HEK293 (cell line): ENCODE measurements around the gene CCDC32.

ENCODE experiments used
- CTCF ChIA-PET: fragments of 350-600 bp; formaldehyde crosslinking; extraction: SDS; loops from one replicate; lab custom pipeline; 2021; ENCODE audit warnings: antibody characterized with exemption; lab: Yijun Ruan, JAX
- POLR2A ChIA-PET: fragments of 300-600 bp; formaldehyde crosslinking; extraction: SDS; loops from one replicate; lab custom pipeline; 2020; ENCODE audit warnings: antibody characterized with exemption, inconsistent platforms; lab: Yijun Ruan, JAX
- H3K27ac ChIP-seq: fragments of 200-500 bp; sonication (Bioruptor generic); 2 replicates; pipeline ENCODE4 v1.5.1; 2014; ENCODE audit warnings: low read depth, low read length, control low read depth, inconsistent platforms; ENCODE audit errors: extremely low read depth
- H3K36me3 ChIP-seq, 2 experiments: fragments of 200-500 bp in 1 of 2; sonication (Bioruptor generic) in 1 of 2; 1 replicate in 1 of 2; 2 replicates in 1 of 2; pipeline ENCODE4 v1.5.1; 2014 to 2017; ENCODE audit warnings: inconsistent platforms in 2 of 2, low read length in 2 of 2; ENCODE audit not compliant: control insufficient read depth in 2 of 2, insufficient read depth in 1 of 2
- H3K4me1 ChIP-seq: fragments of 200-500 bp; sonication (Bioruptor generic); 2 replicates; pipeline ENCODE4 v1.5.1; 2014; ENCODE audit warnings: mild to moderate bottlenecking, low read length, inconsistent platforms; ENCODE audit not compliant: control insufficient read depth, insufficient read depth
- H3K4me3 ChIP-seq: 2 replicates; pipeline ENCODE4 v1.5.1; 2011; ENCODE audit warnings: low read depth, mild to moderate bottlenecking, control low read depth, low read length, moderate library complexity
- H3K9me3 ChIP-seq: fragments of 200-500 bp; sonication (Bioruptor generic); 2 replicates; pipeline ENCODE4 v1.5.1; 2014; ENCODE audit warnings: low read depth, low read length, inconsistent platforms; ENCODE audit not compliant: control insufficient read depth, insufficient read depth
- HOXA7 ChIP-seq: sonication (generic); formaldehyde crosslinking; IDR thresholded peaks from 2 replicates; pipeline ENCODE4 v1.8.1; 2022; ENCODE audit warnings: missing genetic modification reagents, borderline replicate concordance
- KLF7 ChIP-seq: fragments of 450-650 bp; formaldehyde crosslinking; IDR thresholded peaks from 2 replicates; pipeline ENCODE4 v1.5.1; 2016; ENCODE audit warnings: missing biosample characterization, missing genetic modification characterization, borderline replicate concordance
- PBX3 ChIP-seq: sonication (generic); formaldehyde crosslinking; IDR thresholded peaks from 2 replicates; pipeline ENCODE4 v1.8.1; 2022; ENCODE audit warnings: mild to moderate bottlenecking, moderate library complexity, missing genetic modification reagents
- PRDM6 ChIP-seq: fragments of 450-650 bp; formaldehyde crosslinking; IDR thresholded peaks from 2 replicates; pipeline ENCODE4 v1.5.1; 2017; ENCODE audit warnings: missing biosample characterization, missing genetic modification characterization
- SCRT2 ChIP-seq: fragments of 450-650 bp; formaldehyde crosslinking; IDR thresholded peaks from 2 replicates; pipeline ENCODE4 v1.5.1; 2016; ENCODE audit warnings: missing biosample characterization, missing genetic modification characterization
- ZBTB17 ChIP-seq: fragments of 450-650 bp; formaldehyde crosslinking; IDR thresholded peaks from 2 replicates; pipeline ENCODE4 v1.5.1; 2016; ENCODE audit warnings: missing biosample characterization, missing genetic modification characterization
- ZBTB21 ChIP-seq: fragments of 450-650 bp; formaldehyde crosslinking; IDR thresholded peaks from 2 replicates; pipeline ENCODE4 v1.5.1; 2017; ENCODE audit warnings: missing biosample characterization, missing genetic modification characterization
- ZBTB49 ChIP-seq: fragments of 450-650 bp; formaldehyde crosslinking; IDR thresholded peaks from 2 replicates; pipeline ENCODE4 v1.5.1; 2016; ENCODE audit warnings: missing biosample characterization, missing genetic modification characterization, low read depth
- ZNF138 ChIP-seq: fragments of 450-650 bp; formaldehyde crosslinking; IDR thresholded peaks from 2 replicates; pipeline ENCODE4 v1.5.1; 2016; ENCODE audit warnings: missing biosample characterization, missing genetic modification characterization, borderline replicate concordance
- ZNF221 ChIP-seq: fragments of 450-650 bp; formaldehyde crosslinking; IDR thresholded peaks from 2 replicates; pipeline ENCODE4 v1.5.1; 2017; ENCODE audit warnings: missing biosample characterization, missing genetic modification characterization, borderline replicate concordance
- ZNF423 ChIP-seq: fragments of 450-650 bp; formaldehyde crosslinking; IDR thresholded peaks from 2 replicates; pipeline ENCODE4 v1.5.1; 2016; ENCODE audit warnings: missing biosample characterization, missing genetic modification characterization
- ZNF645 ChIP-seq: fragments of 450-650 bp; formaldehyde crosslinking; IDR thresholded peaks from 2 replicates; pipeline ENCODE4; 2016; ENCODE audit warnings: missing biosample characterization, missing genetic modification characterization
- ZNF776 ChIP-seq: fragments of 450-650 bp; formaldehyde crosslinking; IDR thresholded peaks from 2 replicates; pipeline ENCODE4 v1.5.0; 2017; ENCODE audit warnings: missing biosample characterization, missing genetic modification characterization, borderline replicate concordance

CCDC32 gene

GRCh38 chr15:40598126-40598525, 33.3 kb upstream of the CCDC32 start:
- Histone ChIP-seq H3K4me3 (no peak overlapping the region), H3K27ac (no peak overlapping the region), H3K36me3 (no peaks in the 10 kb centered on the region; a peak in 1 of 3 replicates), H3K4me1 (no peaks in the 10 kb centered on the region; the same call in 1 of the 2 replicates), H3K9me3 (no peaks in the 10 kb centered on the region)
- TF ChIP-seq ZBTB49 (tag by site-specific recombination) = no peak
- TF ChIP-seq HOXA7 (CRISPR knock-in tag) = no peak
- no peak for TF ChIP-seq SCRT2
- ChIA-PET CTCF (no interaction called here), POLR2A (interaction anchor here (0.9 kb wide), 1 partner anchor 158 kb away, joined by 3 read pairs; no protein-coding TSS in a partner anchor)

- Histone ChIP-seq H3K4me1 (no peaks in the 10 kb centered on the region; the same call in 1 of the 2 replicates), H3K4me3 (no peak overlapping the region), H3K9me3 (no peaks in the 10 kb centered on the region), H3K27ac (no peak overlapping the region)
- TF ChIP-seq ZBTB17 (tag by site-specific recombination) (no peak), KLF7 (no peak), ZNF221 (tag by site-specific recombination) (no peak), ZNF423 (tag by site-specific recombination) (peak; percentile 62; the same call in 1 of the 2 replicates)
- TF ChIP-seq, all 188 proteins: peak for 1
- ChIA-PET CTCF (no interaction called here), POLR2A (no interaction called here)
- no peaks in the 10 kb centered on the region for H3K36me3 ChIP-seq
These were observed 32.2 kb upstream of the CCDC32 start for GRCh38 chr15:40597024-40597423.

- Histone ChIP-seq H3K27ac (no peak overlapping the region), H3K9me3 (no peaks in the 10 kb centered on the region), H3K36me3 (no peaks in the 10 kb centered on the region), H3K4me1 (no peaks in the 10 kb centered on the region; the same call in 1 of the 2 replicates), H3K4me3 (peak overlapping the region; percentile 22)
- CTCF ChIA-PET = no interaction called here
- POLR2A ChIA-PET = interaction anchor here (1.0 kb wide), 1 partner anchor 31 kb away, joined by 3 read pairs; the partner anchor contains the start of gene CCDC32
- TF ChIP-seq PRDM6 (tag by site-specific recombination) = peak; percentile 64; the same call in 1 of the 2 replicates
- no peak for TF ChIP-seq ZNF776
- TF ChIP-seq ZBTB21 = no peak
- TF ChIP-seq ZNF645 (tag by site-specific recombination) = no peak
- TF ChIP-seq PBX3 = no peak
- no peak for TF ChIP-seq ZNF138
These were observed 30.9 kb upstream of the CCDC32 start for GRCh38 chr15:40595773-40596172.
